ENCODE data around the gene MEIOSIN. TPM values are rescaled to one million over a fixed set of nuclear protein-coding genes. Genes with fewer than 3 reads are reported as not detected.

MEIOSIN gene
- total and polyA plus RNA-seq, 9 of the 15 experiments (the other 6 are each of a cell fraction or from before 2014, with no cell fraction given) = 0.06 to 2.0 (median 0.76) TPM

- TF ChIP-seq, protein P1, sequence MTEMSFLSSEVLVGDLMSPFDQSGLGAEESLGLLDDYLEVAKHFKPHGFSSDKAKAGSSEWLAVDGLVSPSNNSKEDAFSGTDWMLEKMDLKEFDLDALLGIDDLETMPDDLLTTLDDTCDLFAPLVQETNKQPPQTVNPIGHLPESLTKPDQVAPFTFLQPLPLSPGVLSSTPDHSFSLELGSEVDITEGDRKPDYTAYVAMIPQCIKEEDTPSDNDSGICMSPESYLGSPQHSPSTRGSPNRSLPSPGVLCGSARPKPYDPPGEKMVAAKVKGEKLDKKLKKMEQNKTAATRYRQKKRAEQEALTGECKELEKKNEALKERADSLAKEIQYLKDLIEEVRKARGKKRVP (CRISPR knock-in tag; IDR thresholded peaks at IDR 0.05) = 0 out of 2 replicates have a peak, but pooled peaks have one; percentile 22
- TF ChIP-seq ZNF668 (CRISPR knock-in tag; IDR thresholded peaks at IDR 0.05) (no peak), TOE1 (IDR thresholded peaks at IDR 0.05; ENCODE audit: borderline replicate concordance) (peak; percentile 61; the same call in 1 of the 2 replicates), TOE1 (CRISPR knock-in tag; IDR thresholded peaks at IDR 0.05; ENCODE audit: borderline replicate concordance, low read depth) (no peak), ZNF347 (CRISPR knock-in tag; IDR thresholded peaks at IDR 0.05; ENCODE audit: low read depth) (no peak), E2F4 (CRISPR knock-in tag; IDR thresholded peaks at IDR 0.05; ENCODE audit: low read depth) (peak; percentile 92), ZBTB7A (IDR thresholded peaks at IDR 0.05; ENCODE audit: borderline replicate concordance, control insufficient read depth, low read depth, low read length) (peak; percentile 99), ZNF23 (CRISPR knock-in tag; IDR thresholded peaks at IDR 0.05) (no peak), TSHZ1 (CRISPR knock-in tag; IDR thresholded peaks at IDR 0.05) (no peak), SMAD3 (CRISPR knock-in tag; conservative IDR thresholded peaks at IDR 0.05) (peak; percentile 69; the same call in 1 of the 2 replicates), TEAD4 (IDR thresholded peaks at IDR 0.05; ENCODE audit: low read length) (no peak), TEAD4 (CRISPR knock-in tag; IDR thresholded peaks at IDR 0.05; ENCODE audit: borderline replicate concordance) (no peak), USF2 (CRISPR knock-in tag; IDR thresholded peaks at IDR 0.05) (no peak), KAT2B (IDR thresholded peaks at IDR 0.05; ENCODE audit: low read depth, low read length) (no peak), NFATC3 (IDR thresholded peaks at IDR 0.05) (no peak), SMAD4 (CRISPR knock-in tag; conservative IDR thresholded peaks at IDR 0.05) (peak; percentile 71)
- TF ChIP-seq, protein P2, sequence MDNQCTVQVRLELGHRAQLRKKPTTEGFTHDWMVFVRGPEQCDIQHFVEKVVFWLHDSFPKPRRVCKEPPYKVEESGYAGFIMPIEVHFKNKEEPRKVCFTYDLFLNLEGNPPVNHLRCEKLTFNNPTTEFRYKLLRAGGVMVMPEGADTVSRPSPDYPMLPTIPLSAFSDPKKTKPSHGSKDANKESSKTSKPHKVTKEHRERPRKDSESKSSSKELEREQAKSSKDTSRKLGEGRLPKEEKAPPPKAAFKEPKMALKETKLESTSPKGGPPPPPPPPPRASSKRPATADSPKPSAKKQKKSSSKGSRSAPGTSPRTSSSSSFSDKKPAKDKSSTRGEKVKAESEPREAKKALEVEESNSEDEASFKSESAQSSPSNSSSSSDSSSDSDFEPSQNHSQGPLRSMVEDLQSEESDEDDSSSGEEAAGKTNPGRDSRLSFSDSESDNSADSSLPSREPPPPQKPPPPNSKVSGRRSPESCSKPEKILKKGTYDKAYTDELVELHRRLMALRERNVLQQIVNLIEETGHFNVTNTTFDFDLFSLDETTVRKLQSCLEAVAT (IDR thresholded peaks at IDR 0.05) = 0 out of 4 replicates have a peak, but pooled peaks of 1 of the 2 experiments have one; percentile 23
- TF ChIP-seq, protein P3, sequence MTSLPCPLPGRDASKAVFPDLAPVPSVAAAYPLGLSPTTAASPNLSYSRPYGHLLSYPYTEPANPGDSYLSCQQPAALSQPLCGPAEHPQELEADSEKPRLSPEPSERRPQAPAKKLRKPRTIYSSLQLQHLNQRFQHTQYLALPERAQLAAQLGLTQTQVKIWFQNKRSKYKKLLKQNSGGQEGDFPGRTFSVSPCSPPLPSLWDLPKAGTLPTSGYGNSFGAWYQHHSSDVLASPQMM (CRISPR knock-in tag; IDR thresholded peaks at IDR 0.05) = no peak
Observed at GRCh38 chr19:45779231-45780145, 46.2 kb downstream of the MEIOSIN start (continued).
